B cell (primary cell): ENCODE data around the gene LAMA4. TPM values are rescaled to one million over a fixed set of nuclear protein-coding genes. Genes with fewer than 3 reads are reported as not detected.

Source experiments
- ATAC-seq: fragments of 200-7000 bp; cut with Tn5 transposase; one replicate; pipeline ENCODE4 v1.10.0; 2021; ENCODE audit warnings: low read depth, mild to moderate bottlenecking, moderate number of reproducible peaks, moderate library complexity
- CTCF ChIA-PET: fragments of 350-600 bp; sonication (Branson Sonifier 250); formaldehyde crosslinking; loops from one replicate; lab custom pipeline; 2021; ENCODE audit warnings: antibody characterized with exemption, inconsistent platforms; lab: Charles Lee
- POLR2A ChIA-PET: fragments of 350-600 bp; sonication (Branson Sonifier 250); formaldehyde crosslinking; loops from one replicate; lab custom pipeline; 2021; ENCODE audit warnings: antibody characterized with exemption; lab: Charles Lee
- DNase-seq: peaks from one replicate; pipeline ENCODE4 v3.0.0; 2013
- H2AFZ ChIP-seq: 2 replicates; pipeline ENCODE4 v1.6.1; 2012; ENCODE audit warnings: mild to moderate bottlenecking, low read depth, low read length; ENCODE audit not compliant: insufficient read depth, poor library complexity, severe bottlenecking
- H3K27ac ChIP-seq, 2 donors: 1 replicate in 1 of 2; 2 replicates in 1 of 2; pipeline ENCODE4 v1.5.1; 2012 to 2013; ENCODE audit warnings: low read length in 2 of 2, mild to moderate bottlenecking in 2 of 2, moderate library complexity in 1 of 2
- H3K27me3 ChIP-seq, 4 experiments: fragments of 200-600 bp in 1 of 4; sonication (generic) in 1 of 4; replicated peaks in 1 of 4; 1 replicate in 2 of 4; 2 replicates in 2 of 4; pipeline versions ENCODE4 v1.6.1 to v1.7.0; 2013 to 2016; ENCODE audit warnings: low read length in 3 of 4, mild to moderate bottlenecking in 2 of 4, mixed read lengths in 1 of 4, moderate library complexity in 1 of 4; ENCODE audit not compliant: insufficient read depth in 4 of 4, control insufficient read depth in 3 of 4; ENCODE audit errors: control extremely low read depth in 1 of 4
- H3K36me3 ChIP-seq, 2 experiments: replicated peaks in 1 of 2; 1 replicate in 1 of 2; 2 replicates in 1 of 2; pipeline versions ENCODE4 v1.6.1 to v1.7.1; 2013; ENCODE audit warnings: low read length in 1 of 2; ENCODE audit not compliant: insufficient read depth in 2 of 2, control insufficient read depth in 1 of 2; ENCODE audit errors: control extremely low read depth in 1 of 2, extremely low read depth in 1 of 2
- H3K4me1 ChIP-seq, 2 donors: fragments of 200-600 bp in 1 of 2; sonication (generic) in 1 of 2; 1 replicate in 1 of 2; 2 replicates in 1 of 2; pipeline versions ENCODE4 v1.5.1 to v1.6.1; 2013 to 2017; ENCODE audit warnings: low read length in 2 of 2; ENCODE audit not compliant: control insufficient read depth in 2 of 2, insufficient read depth in 2 of 2
- H3K4me2 ChIP-seq: replicated peaks from 2 replicates; pipeline ENCODE3; 2012; ENCODE audit warnings: mild to moderate bottlenecking, low read depth, low read length; ENCODE audit not compliant: poor library complexity, severe bottlenecking
- H3K4me3 ChIP-seq, 5 experiments: fragments of 200-600 bp in 1 of 5; sonication (generic) in 1 of 5; 1 replicate in 3 of 5; 2 replicates in 2 of 5; pipeline versions ENCODE4 v1.5.1 to v1.7.0; 2011 to 2016; ENCODE audit warnings: low read length in 4 of 5, mild to moderate bottlenecking in 4 of 5, low read depth in 2 of 5, control low read depth in 1 of 5, moderate library complexity in 1 of 5; ENCODE audit not compliant: insufficient read depth in 1 of 5; ENCODE audit errors: control extremely low read depth in 1 of 5, extremely low read depth in 1 of 5
- H3K79me2 ChIP-seq: fragments of 200-600 bp; sonication (generic); one replicate; pipeline ENCODE4 v1.6.0; 2016; ENCODE audit warnings: low read length; ENCODE audit not compliant: control insufficient read depth, insufficient read depth
- H3K9ac ChIP-seq: fragments of 200-600 bp; sonication (generic); 2 replicates; pipeline ENCODE4 v1.6.1; 2017; ENCODE audit warnings: mild to moderate bottlenecking, low read length, moderate library complexity
- H3K9me3 ChIP-seq, 3 donors: one replicate each; pipeline versions ENCODE4 v1.6.1 to v1.7.1; 2013; ENCODE audit warnings: low read length in 2 of 3; ENCODE audit not compliant: control insufficient read depth in 2 of 3, insufficient read depth in 1 of 3; ENCODE audit errors: control extremely low read depth in 1 of 3
- H4K20me1 ChIP-seq: 2 replicates; pipeline ENCODE4 v1.6.0; 2012; ENCODE audit warnings: mild to moderate bottlenecking, low read length; ENCODE audit not compliant: insufficient read depth, control insufficient read depth, poor library complexity, severe bottlenecking
- H3K27ac Mint-ChIP-seq: one replicate; pipeline ENCODE4 v1.8.0; 2021; ENCODE audit warnings: mixed read lengths
- H3K27me3 Mint-ChIP-seq: one replicate; pipeline ENCODE4 v1.8.0; 2021; ENCODE audit warnings: mixed read lengths
- H3K4me1 Mint-ChIP-seq: one replicate; pipeline ENCODE4 v1.8.0; 2021; ENCODE audit warnings: mixed read lengths
- H3K4me3 Mint-ChIP-seq: one replicate; pipeline ENCODE4 v1.8.0; 2021; ENCODE audit warnings: mixed read lengths
- H3K9me3 Mint-ChIP-seq: one replicate; pipeline ENCODE4 v1.8.0; 2022; ENCODE audit warnings: mixed read lengths; ENCODE audit not compliant: insufficient read depth
- EZH2 ChIP-seq: IDR thresholded peaks from 2 replicates; pipeline ENCODE4 v1.6.1; 2012; ENCODE audit warnings: borderline replicate concordance, low read depth, mild to moderate bottlenecking, moderate library complexity, low read length; ENCODE audit not compliant: insufficient read depth, poor library complexity, severe bottlenecking
- WGBS: methylation state at CpG from one replicate; pipeline ENCODE4 v1.1.5; 2013; ENCODE audit warnings: missing lambda C conversion rate; ENCODE audit not compliant: insufficient coverage; 5-methylcytosine and 5-hydroxymethylcytosine counted together
- intact Hi-C: fragments of 100-400 bp; cut with micrococcal nuclease; formaldehyde crosslinking; loops from one replicate; pipeline ENCODE4 v1.10.0; 2022
- polyA plus RNA-seq: library from polyadenylated mRNA; depleted of rRNA; stranded (reverse); fragments of >200 nt; gene quantifications from 2 replicates; pipeline ENCODE4 v1.2.3, GENCODE V29; 2012
- total RNA-seq, 2 donors: library from RNA; stranded (reverse); fragments of 120-200 nt in 1 of 2; gene quantifications; 1 replicate in 1 of 2; 2 replicates in 1 of 2; pipeline versions ENCODE4 v1.2.3 to v1.2.4, GENCODE V29; 2013 to 2022
- TF ChIP-seq, protein P1 (sequence below): fragments of 200-600 bp; IDR thresholded peaks from one replicate; pipeline ENCODE4 v1.8.0; 2022; ENCODE audit warnings: antibody characterized with exemption, mild to moderate bottlenecking

Gene LAMA4
- total and polyA plus RNA-seq, 2 donors (not counting 1 experiment from before 2014, with no cell fraction given), result not detected

DNA sequence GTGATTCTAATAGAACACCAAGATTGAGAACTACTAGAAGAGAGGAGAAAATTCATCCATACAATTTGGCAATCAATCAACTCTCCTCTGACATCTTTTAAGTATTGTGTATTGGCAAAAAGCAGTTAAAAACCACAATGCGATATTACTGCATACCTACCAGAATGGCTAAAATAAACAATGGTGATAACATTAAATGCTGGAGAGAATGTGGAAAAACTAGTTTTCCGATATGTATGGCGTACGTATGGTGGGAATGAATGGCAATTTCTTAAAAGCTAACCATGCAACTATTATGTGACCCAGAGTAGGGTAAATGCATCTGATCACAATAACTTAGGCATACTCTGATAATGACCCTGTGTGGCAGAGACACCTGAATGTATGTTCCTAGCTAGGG lies 29.3 kb upstream of the LAMA4 start:
- Histone ChIP-seq H3K9me3 (no peaks in the 10 kb centered on the region), H3K4me1 (no peaks in the 10 kb centered on the region), H3K27ac (no peak overlapping the region), H3K9ac (no peak overlapping the region), H3K4me3 (no peak overlapping the region), H3K4me2 (no peak overlapping the region), H2AFZ (no peak overlapping the region), H3K27me3 (no peaks in the 10 kb centered on the region), H4K20me1 (no peaks in the 10 kb centered on the region), H3K79me2 (no peaks in the 10 kb centered on the region), H3K36me3 (no peaks in the 10 kb centered on the region)
- TF ChIP-seq EZH2, result no peak
- TF ChIP-seq, protein P1, sequence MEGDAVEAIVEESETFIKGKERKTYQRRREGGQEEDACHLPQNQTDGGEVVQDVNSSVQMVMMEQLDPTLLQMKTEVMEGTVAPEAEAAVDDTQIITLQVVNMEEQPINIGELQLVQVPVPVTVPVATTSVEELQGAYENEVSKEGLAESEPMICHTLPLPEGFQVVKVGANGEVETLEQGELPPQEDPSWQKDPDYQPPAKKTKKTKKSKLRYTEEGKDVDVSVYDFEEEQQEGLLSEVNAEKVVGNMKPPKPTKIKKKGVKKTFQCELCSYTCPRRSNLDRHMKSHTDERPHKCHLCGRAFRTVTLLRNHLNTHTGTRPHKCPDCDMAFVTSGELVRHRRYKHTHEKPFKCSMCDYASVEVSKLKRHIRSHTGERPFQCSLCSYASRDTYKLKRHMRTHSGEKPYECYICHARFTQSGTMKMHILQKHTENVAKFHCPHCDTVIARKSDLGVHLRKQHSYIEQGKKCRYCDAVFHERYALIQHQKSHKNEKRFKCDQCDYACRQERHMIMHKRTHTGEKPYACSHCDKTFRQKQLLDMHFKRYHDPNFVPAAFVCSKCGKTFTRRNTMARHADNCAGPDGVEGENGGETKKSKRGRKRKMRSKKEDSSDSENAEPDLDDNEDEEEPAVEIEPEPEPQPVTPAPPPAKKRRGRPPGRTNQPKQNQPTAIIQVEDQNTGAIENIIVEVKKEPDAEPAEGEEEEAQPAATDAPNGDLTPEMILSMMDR, result no peak
- Mint-ChIP-seq H3K27ac (no peak overlapping the region), H3K4me3 (no peak overlapping the region), H3K4me1 (no peaks in the 10 kb centered on the region), H3K9me3 (no peaks in the 10 kb centered on the region), H3K27me3 (peaks cover 8% of the 10 kb centered on the region)
- ATAC-seq, result no peak
- no CpG with 5 or more reads among the region's 4 CpGs for WGBS
- intact Hi-C loops, result no loop called here
- CTCF ChIA-PET, result no interaction called here
- no peak for DNase-seq
- POLR2A ChIA-PET, result no interaction called here

DNA sequence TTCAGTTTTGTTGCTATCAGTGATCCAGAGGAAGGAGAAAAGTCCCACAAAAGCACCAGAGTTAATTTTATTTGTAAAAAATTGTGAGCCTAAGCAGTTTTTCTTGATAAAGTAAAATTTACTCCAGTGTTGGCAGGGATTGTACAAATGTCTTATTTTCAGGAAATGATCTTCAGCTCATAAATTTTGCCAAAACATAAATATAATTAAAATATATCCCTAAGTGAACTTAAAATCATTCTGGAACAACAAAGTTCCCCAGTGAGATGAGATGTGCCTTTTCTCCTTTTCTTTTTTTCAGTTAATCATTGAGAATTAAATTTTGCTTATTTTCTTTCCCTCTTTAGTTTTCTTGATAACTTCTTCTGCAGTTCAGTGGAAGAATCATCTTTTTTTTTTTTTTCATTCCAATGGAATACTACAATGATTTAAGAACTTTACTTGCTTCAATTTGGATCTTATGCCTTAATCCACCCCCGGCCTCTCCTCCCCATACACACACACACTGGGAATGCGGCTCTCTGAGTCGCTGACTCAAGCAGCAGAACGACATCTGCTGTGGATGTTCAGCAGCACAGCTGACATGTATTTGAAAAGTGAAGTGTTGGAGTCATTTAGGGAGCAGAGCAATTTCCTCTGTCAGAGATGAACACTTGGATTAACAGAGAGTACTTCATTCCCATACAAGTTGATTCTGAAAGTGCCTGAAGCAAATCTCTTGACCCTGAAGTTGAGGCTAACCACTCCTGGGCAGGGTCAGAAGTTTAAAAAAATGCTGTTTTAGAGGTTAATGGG lies 27.7 kb upstream of the LAMA4 start:
- Histone ChIP-seq H3K4me2 (no peak overlapping the region), H2AFZ (no peak overlapping the region), H3K4me1 (no peaks in the 10 kb centered on the region), H3K9me3 (no peaks in the 10 kb centered on the region), H3K9ac (no peak overlapping the region), H3K79me2 (no peaks in the 10 kb centered on the region), H3K27ac (no peak overlapping the region), H3K36me3 (no peaks in the 10 kb centered on the region), H3K27me3 (no peaks in the 10 kb centered on the region), H4K20me1 (no peaks in the 10 kb centered on the region), H3K4me3 (no peak overlapping the region)
- H3K27me3 Mint-ChIP-seq, result peaks cover 13% of the 10 kb centered on the region
- no peaks in the 10 kb centered on the region for H3K4me1 Mint-ChIP-seq
- TF ChIP-seq, protein P1, result no peak
- H3K27ac Mint-ChIP-seq, result no peak overlapping the region
- no peaks in the 10 kb centered on the region for H3K9me3 Mint-ChIP-seq
- DNase-seq (no peak), ATAC-seq (no peak)
- no peak overlapping the region for H3K4me3 Mint-ChIP-seq
- WGBS, result no CpG with 5 or more reads among the region's 4 CpGs
- ChIA-PET POLR2A (no interaction called here), CTCF (no interaction called here)
- intact Hi-C loops, result no loop called here
